Bone marrow (tissue), 2 donors: ENCODE measurements around the gene TBP.
A peak's percentile ranks its signal among the peaks of the same experiment; 100 is the strongest.
"Not testable (repeated sequence)": the region's sequence is repeated elsewhere in the genome, so short reads cannot be mapped to it uniquely, and the experiment has no call there.

ENCODE experiments used
- DNase-seq, 2 donors: peaks; one replicate each; lab custom pipeline; 2025; lab: John Stamatoyannopoulos, UW

TBP gene

GRCh38 chr6:170554013-170554795 is at the start of gene TBP:
Gene TBP, plus strand, starts transcription at chr6:170554369. Its CDS starts 2,661 bp downstream, at chr6:170557030.
- peak; percentile 88 to 95 for DNase-seq

DNA sequence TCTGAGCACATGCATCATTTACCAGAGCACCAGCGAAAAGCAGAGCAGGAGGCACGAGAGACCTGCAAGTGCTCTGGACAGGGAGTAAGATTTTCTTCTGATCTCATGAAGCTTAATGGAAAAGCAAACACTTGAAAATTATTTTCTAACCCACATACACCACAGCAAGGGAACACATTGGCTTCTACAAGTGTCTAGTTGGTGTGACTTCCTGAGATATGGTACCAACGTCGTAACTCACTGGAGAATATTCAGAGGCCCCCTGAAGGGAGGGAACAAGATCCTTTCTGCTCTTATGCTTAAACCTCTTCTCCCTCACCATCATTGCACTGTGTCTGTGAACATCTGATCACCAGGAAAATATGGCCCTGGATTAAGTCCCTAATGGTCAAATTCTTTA is 49.7 kb upstream of the TBP start:
- DNase-seq = no peak

- DNase-seq = no peak
These were observed 48.9 kb upstream of the TBP start for GRCh38 chr6:170505306-170505705.

DNA sequence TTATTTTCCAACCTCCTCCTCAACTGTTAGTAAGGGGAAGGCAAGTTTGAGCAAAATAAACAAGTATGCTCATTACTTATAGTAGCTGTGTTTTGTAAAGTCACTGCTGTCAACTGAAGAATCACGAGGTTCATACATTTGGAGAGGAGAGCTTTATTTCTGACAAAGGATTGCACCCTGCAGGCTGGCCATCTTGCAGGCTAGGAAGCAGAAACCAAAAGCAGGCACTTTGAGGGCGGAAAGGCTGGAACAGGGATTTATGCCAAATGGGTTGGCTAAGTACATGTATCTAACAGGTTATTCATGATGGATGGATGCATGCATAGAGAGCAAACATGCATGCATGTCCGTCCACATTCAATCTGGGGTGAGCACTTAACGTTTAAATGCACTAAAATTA is 47.7 kb upstream of the TBP start:
- no peak for DNase-seq

DNA sequence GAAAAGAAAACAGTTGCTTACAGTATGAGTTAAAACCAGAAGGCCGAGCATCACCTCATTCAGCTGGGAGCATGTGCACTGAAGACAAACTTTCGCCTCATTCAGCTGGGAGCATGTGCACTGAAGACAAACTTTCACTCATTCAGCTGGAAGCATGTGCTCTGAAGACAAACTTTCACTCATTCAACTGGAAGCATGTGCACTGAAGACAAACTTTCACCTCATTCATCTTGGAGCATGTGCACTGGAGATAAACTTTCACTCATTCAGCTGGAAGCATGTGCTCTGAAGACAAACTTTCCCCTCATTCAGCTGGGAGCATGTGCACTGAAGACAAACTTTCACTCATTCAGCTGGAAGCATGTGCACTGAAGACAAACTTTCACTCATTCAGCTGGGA is 46.4 kb upstream of the TBP start:
- not testable (repeated sequence) for DNase-seq

- not testable (repeated sequence) for DNase-seq
These were observed 45.9 kb upstream of the TBP start for GRCh38 chr6:170508275-170508674.

DNA sequence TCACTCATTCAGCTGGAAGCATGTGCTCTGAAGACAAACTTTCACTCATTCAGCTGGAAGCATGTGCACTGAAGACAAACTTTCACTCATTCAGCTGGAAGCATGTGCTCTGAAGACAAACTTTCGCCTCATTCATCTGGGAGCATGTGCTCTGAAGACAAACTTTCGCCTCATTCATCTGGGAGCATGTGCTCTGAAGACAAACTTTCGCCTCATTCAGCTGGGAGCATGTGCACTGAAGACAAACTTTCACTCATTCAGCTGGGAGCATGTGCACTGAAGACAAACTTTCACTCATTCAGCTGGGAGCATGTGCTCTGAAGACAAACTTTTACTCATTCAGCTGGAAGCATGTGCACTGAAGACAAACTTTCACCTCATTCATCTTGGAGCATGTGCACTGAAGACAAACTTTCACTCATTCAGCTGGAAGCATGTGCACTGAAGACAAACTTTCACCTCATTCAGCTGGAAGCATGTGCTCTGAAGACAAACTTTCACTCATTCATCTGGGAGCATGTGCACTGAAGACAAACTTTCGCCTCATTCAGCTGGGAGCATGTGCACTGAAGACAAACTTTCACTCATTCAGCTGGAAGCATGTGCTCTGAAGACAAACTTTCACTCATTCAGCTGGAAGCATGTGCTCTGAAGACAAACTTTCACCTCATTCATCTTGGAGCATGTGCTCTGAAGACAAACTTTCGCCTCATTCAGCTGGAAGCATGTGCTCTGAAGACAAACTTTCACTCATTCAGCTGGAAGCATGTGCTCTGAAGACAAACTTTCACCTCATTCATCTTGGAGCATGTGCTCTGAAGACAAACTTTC is 45.1 kb upstream of the TBP start:
- DNase-seq = not testable (repeated sequence)

- DNase-seq = no peak
These were observed 44.5 kb upstream of the TBP start for GRCh38 chr6:170509723-170510018.

- no peak for DNase-seq
These were observed 43.5 kb upstream of the TBP start for GRCh38 chr6:170510631-170511030.

DNA sequence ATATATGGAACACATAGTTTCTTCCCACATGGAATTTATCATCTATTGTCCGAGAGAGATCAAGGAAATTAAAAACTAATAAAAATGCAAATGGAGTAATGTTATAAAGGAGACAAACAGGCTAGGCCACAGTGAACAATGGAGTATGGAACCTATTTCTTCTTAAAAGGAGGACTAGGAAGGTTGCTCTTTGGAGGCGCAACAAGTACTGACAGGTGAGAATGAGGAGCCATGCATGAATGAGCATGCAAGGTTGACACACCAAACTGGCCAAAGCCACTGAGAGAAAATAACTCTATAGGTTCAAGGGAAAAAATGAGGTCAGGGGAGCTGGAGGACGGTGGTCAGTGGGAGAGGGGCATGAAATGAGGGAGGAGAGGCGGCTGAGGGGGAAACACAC is 41.9 kb upstream of the TBP start:
- DNase-seq = no peak

DNA sequence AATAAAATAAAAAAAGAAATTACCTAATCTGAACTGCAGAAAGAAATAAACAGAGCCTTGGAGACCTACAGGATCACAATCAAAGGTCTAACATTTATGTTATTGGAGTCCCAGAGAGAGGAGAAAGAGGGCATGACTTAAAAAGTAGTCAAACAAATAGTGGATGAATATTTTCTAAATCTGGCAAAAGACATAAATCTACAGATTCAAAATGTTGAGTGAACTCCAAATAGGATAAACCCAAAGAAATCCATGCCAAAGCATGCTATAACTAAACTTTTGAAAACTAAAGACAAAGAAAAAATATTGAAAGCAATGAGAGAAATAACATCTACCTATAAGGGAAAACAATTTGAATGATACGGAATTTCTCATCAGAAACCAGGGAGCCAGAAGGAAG is 39.3 kb upstream of the TBP start:
- no peak for DNase-seq

GRCh38 chr6:170516783-170517616 is 37.2 kb upstream of the TBP start:
- peak in 1 of 2 donors; percentile 17 for DNase-seq

- no peak for DNase-seq
These were observed 31.5 kb upstream of the TBP start for GRCh38 chr6:170522565-170523183.

GRCh38 chr6:170523256-170524171 is 30.7 kb upstream of the TBP start:
- DNase-seq = no peak

GRCh38 chr6:170524172-170524502 is 30.0 kb upstream of the TBP start:
- DNase-seq = no peak

DNA sequence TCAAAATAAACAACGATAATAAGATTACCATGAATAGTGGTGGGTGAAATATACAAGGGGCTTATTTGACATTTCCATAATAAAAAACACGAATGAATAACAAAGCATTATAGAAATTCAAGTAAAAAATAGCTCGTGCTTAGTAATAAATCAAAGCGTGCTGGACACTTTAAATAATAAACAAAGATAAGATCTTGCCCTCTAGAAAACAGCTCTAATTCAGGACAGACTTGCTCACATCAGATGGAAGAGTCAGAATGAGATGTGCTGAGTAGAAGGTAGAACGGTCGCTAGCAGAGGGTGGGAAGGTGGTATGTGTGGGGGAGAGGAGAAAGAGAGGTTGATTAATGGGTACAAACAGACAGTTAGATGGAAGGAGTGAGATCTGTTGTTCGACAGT is 28.4 kb upstream of the TBP start:
- no peak for DNase-seq

- DNase-seq = not testable (repeated sequence)
These were observed 26.2 kb upstream of the TBP start for GRCh38 chr6:170527995-170528394.

DNA sequence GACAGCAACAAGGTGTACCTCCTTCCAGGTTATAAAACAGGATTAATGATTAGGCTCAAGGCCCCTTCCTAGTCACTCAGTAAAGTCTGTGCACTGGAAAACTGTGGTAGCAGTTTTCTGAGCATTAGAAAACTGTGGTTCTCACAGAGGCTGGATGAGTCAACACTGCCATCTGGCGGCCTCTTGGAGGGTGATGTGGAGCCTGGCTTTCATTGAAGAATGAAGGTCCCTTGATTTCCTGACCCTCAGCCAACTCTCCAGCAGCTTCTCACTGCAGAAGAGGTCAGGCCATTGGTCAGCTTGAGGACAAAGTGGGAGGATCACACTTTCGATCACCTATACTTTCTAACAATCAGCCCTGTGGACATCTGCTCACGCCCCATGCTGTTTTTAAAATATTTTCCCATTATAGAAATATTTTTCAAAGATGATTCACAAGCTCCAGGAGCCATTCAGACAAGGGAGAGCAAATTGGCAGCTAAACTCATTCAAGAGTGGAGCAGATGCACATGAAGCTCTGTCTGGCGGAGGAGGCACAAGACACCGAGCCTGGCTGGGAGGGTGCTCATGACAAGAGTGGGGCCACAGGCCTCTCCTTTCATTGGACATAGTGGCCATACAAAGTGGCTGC is 24.2 kb upstream of the TBP start:
- DNase-seq = peak; percentile 5 to 49

DNA sequence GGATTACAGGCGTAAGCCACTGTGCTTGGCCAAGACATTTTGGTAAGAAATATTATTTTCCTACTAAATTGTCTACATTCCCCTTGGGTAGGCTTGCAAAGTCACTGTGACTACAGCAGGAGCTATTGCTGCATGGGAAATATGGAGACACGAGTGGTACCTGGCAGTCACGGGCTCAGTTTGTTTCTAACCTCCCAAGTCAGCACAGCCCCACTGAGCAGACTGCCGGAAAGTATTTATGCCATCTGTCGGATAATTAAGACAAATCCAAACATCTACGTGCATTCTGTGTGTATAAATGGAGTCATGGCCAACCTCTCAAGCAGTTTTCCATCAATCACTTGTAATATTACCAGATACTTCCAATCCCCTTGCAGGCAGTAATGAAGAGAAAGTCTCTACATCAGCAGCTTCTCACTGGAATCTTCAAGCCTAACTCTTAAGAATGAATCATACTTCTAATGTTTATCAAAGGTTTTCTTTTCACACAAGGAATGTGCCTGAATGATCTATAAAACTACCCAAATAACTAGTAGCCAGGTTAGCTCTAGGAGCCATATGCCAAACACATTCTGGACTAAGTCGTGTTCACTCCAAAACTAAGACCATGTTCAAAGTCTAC is 21.2 kb upstream of the TBP start:
- no peak for DNase-seq

GRCh38 chr6:170533792-170534191 is 20.4 kb upstream of the TBP start:
- DNase-seq = no peak
